HG03520 (cell line): Measurements from ENCODE around the gene HMGCR.

ENCODE experiments used
- ATAC-seq: cut with Tn5 transposase; IDR thresholded peaks from one replicate; pipeline ENCODE4 v1.9.1; 2021; ENCODE audit warnings: mild to moderate bottlenecking, moderate library complexity; ENCODE audit not compliant: unreplicated experiment

HMGCR gene

DNA sequence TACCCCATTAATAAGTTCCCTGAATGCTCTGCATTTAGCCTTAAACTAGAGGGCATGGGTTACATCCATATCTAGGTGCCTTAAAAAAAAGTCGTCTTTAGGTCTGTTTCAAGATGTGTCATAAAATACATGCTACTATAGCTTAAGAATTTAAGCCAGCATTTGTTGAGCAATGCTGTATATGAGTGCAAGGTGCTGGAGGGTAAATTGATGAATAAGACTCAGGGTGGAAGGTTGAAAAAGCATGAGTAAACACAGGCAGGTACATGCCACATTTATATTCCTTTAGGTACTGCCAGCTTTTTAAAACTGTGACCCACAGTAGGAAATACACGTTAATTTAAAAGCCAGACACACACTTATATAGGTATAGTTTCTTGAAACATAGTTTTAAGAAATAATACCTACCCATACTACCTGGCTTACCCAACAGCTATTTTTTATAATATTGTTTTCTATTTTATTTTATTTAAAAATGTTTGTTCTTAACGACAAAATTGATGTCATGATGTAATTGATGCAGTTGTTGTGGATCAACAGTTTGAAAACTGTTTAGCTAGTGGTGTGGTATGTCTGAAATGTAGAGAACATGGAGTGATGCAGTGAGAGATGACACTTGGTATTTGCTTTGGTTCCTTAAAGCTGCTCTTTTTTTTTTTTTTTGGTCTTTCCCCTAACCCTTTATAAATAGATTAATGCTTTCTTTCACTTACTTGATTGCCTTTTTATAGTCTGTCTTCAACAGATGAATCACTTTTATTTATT lies 3.9 kb downstream of the HMGCR start:
- no peak for ATAC-seq

DNA sequence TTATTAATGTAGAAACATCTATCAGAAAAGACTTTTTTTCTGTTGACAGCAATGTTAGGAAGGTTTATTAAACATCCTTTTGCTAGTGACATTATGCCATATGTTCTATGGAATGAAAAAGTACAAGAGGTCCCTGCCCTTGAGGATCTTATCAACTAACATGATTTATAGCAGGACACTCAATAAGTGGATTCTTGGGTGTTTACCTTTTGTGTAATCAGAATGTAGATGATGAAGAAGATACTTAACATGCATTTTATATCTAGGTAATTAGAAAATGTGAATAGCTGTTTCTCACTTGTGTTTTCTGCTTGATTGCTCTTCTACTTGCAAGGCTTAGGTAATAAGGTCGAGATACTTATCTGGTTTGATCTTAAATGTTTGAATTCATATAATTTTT lies 4.9 kb downstream of the HMGCR start:
- ATAC-seq: no peak

DNA sequence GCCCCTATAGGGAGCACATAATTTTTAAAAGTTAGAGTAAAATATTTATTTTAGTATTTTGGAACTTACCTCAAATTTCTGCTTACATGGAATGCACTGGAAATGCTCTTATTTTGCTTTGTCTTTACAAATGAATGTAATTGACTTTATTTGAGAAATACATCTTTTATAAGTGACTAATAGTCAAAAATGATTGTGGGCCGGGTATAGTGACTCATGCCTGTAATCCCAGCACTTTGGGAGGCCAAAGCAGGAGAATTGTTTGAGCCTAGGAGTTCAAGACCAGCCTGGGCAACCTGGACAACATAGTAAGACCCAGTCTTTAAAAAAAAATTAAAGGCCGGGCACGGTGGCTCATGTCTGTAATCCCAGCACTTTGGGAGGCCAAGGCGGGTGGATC lies 5.8 kb downstream of the HMGCR start:
- ATAC-seq: no peak

DNA sequence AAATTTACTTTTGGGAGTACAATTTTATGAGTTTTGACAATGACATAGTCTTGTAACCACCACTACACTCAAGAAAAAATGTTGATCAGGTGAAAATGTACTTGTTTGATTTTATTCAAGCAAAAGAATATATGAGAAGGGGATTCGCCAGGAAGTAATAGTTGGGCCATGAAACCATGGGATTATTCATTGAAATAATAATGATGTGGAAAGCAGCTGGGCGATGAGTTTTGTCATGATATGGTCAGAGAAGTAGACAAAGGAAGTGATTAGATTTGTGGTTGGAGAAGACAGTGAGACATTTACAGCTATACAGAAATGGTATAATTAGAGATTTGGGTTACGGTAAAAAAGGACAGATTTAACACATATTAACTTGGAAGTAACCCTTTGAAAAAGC lies 11.2 kb downstream of the HMGCR start:
- no peak for ATAC-seq

GRCh38 chr5:75349663-75350062 lies 12.6 kb downstream of the HMGCR start:
- ATAC-seq: no peak

DNA sequence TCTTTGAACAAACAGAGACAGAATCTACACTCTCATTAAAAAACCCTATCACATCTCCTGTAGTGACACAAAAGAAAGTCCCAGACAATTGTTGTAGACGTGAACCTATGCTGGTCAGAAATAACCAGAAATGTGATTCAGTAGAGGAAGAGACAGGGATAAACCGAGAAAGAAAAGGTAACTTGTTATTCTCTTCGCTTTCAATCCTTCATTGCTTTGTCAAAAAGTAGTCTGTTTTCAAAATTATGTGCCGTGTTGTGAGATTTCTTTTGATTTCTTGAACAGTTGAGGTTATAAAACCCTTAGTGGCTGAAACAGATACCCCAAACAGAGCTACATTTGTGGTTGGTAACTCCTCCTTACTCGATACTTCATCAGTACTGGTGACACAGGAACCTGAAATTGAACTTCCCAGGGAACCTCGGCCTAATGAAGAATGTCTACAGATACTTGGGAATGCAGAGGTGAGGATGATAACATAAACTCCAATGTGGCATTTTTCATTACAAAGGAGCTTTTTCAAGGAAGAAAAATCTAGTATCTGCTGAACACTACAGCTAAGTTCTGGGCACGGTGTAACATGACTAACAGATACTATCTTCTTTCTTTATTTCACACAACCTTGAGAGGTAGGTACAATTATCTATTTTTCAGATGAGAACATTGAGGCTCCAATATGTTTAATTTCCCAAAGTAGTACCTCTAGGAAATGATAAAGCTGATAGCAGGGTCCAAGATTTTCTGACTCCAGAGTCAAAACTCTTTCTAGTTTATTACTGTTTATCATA lies 14.3 kb downstream of the HMGCR start:
- ATAC-seq: no peak

DNA sequence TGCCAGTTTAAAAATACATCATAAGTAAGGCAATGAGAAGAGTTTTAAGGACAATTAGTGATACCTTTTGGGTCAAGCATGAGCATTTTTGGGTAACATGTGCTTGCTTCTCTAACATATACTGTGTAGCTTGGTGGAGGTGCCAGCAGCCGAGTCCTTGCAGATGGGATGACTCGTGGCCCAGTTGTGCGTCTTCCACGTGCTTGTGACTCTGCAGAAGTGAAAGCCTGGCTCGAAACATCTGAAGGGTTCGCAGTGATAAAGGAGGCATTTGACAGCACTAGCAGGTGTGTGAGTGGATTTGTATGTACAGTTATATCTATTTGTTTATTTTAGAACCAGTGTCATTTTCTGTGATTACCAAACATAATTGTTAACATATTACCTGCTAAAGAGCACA lies 18.2 kb downstream of the HMGCR start:
- ATAC-seq: no peak

DNA sequence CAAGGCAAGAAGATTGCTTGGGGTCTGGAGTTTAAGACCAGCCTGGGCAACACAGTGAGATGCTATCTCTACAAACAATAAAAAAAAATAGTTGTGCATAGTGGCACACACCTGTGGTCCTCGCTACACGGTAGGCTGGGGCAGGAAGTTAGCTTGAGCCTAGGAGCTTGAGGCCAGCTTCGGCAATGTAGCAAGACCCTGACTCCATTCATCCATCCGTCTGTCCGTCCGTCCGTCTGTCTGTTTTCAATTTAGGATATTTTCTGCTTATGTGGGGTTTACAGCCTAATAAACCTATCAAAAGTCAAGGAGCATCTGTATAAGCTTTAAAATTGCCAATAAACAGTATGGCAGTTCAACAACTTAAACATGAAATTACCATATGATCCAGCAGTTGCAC lies 19.7 kb downstream of the HMGCR start:
- no peak for ATAC-seq

GRCh38 chr5:75358117-75358516 lies 21.1 kb downstream of the HMGCR start:
- ATAC-seq: no peak

DNA sequence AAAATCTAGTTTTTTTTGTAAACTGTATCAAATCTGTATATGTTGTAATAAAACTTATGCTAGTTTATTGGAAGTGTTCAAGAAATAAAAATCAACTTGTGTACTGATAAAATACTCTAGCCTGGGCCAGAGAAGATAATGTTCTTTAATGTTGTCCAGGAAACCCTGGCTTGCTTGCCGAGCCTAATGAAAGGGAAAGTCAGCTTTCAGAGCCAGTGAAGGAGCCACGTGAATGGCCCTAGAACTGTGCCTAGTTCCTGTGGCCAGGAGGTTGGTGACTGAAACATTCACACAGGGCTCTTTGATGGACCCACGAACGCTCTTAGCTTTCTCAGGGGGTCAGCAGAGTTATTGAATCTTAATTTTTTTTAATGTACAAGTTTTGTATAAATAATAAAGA lies 24.3 kb downstream of the HMGCR start:
- no peak for ATAC-seq

DNA sequence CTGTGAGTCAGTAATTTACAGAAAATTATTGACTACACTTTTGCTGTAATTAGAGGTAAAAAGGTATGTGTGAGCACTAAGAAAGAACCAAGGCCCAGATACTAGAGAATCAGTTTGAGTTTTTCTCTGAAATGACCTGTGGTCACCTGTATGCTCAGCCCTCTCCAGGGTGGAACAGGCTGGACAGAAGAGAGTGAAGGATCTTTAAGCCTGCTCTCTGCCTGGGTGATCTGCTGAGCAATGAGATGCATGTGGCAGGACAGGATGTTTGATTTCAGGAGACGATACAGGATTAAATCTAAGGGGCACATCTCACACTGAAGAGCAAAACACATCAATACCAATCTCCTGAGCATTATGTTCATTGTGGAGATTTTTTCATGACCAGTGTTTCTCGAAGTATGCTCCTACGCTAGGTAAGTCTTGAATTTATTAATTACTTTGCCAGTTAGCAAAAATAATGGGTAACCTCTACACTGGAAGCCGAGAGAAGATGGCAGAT lies 25.5 kb downstream of the HMGCR start:
- ATAC-seq: no peak

- ATAC-seq: no peak
Measured at GRCh38 chr5:75363111-75363510, 26.1 kb downstream of the HMGCR start.

DNA sequence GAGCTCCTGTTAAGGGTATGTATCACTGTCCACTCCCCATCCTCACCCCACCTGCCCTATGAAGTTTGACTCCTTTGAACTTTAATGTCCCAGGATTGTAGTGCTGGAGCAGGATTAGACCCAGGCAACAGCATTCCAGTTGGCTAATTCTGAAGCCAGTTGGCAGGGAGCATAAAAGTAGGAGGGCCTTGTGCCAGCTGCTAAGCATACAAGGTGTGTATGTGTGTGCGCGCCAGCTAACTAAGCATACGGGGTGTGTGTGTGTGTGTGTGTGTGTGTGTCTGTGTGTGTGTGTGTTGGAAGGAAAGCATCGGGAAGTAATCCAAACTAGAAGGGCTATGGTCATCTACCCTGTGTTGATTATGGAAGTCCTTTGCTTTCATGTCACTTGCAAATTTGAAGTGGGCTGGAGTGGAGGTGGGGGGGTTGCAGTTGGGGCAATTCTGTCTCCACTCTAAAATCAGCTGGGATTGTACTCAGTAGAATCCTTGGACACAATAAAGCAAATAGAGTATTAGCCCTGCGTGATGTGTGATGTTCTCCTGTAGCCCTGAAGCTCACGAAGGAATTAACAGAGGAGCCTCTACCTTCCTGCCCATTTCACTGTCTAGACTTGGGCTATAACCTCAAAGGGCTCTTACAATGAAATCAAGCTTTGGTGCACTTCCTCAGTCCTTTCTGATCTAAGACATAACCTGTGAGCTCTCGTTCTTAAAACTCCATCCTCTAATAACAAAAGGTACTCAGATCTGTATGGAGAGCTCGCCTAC lies 26.9 kb downstream of the HMGCR start:
- ATAC-seq: no peak

DNA sequence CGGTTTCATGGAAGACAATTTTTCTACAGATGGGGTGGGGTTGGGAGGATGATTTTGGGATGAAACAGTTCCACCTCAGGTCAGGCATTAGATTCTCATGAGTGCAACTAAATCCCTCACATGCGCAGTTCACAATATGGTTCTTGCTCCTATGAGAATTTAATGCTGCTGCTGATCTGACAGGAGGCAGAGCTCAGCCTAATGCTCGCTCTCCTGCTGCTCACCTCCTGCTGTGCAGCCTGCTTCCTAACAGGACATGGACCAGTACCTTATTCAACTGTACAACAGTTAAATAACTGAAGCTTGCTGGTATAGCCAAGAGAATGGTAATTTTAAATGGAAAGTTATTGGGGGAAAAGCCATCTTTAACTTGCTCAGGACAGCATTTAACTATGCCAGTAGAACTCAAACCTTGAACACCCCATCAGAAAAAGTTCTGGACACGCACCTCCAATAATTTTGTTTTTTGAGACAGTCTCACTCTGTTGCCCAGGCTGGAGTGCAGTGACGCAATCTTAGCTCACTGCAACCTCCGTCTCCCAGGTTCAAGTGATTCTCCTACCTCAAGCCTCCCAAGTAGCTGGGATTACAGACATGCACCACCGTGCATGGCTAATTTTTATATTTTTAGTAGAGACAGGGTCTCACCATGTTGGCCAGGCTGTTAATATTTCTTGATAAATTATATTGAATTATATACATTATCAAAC lies 27.7 kb downstream of the HMGCR start:
- ATAC-seq: no peak

- no peak for ATAC-seq
Measured at GRCh38 chr5:75365740-75366139, 28.7 kb downstream of the HMGCR start.

GRCh38 chr5:75366787-75367186 lies 29.8 kb downstream of the HMGCR start:
- peak; percentile 65 for ATAC-seq

DNA sequence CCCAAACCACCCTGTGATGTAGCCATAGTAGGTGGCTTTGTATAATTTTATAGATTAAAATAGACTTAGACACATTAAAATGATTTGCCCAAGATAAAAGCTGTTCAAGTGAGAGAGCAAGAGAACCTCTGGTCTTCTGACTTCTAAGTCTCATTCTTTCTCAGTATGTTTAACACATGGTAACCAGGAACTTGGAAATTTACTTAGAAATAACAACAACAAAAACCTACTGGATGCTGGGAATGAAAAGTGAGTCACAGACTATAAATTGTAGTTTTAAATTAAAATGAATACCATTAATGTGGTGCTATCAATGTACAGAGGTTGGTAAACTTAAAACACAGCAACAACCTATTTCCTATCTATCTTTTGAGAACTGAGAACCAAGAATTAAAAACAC lies 30.4 kb downstream of the HMGCR start:
- no peak for ATAC-seq

DNA sequence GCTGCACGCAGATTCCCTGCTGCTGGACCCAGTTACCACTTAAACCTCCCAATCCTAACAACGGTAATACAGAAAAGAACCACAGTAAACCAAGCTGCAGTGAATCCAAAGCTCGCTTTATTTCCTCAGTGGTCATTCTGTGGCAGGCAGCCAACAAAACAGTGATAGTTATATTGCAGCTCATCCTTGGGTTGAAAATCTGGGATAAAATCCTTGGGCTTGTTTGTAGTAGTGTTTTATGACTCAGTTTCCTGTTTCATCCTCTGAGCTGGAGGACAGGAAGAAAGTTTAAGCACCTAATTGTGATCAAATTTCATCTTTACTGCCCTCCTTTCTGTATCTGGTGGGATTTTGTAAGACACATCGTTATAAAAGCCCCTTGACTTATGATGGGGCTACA lies 31.4 kb downstream of the HMGCR start:
- no peak for ATAC-seq

DNA sequence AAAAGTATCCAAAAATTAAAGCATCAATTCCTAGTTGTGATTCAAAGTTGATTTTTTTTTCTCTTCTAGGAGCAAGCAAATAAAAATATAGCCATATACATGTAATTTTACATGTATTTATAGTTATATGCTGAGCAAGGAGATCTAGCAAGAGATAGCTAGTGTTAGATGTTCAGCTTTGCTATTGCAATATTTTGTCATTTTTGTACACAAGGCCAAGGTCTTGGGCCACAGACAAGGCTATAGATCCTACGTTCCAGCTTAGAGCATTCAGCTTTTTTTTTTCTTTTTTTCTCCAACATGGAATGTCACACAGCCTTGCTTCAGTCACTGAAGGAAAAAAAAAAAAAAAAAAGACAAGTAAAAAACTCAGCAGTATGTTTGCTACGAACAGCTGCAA lies 36.8 kb downstream of the HMGCR start:
- ATAC-seq: no peak

- no peak for ATAC-seq
Measured at GRCh38 chr5:75374394-75374814, 37.4 kb downstream of the HMGCR start.

DNA sequence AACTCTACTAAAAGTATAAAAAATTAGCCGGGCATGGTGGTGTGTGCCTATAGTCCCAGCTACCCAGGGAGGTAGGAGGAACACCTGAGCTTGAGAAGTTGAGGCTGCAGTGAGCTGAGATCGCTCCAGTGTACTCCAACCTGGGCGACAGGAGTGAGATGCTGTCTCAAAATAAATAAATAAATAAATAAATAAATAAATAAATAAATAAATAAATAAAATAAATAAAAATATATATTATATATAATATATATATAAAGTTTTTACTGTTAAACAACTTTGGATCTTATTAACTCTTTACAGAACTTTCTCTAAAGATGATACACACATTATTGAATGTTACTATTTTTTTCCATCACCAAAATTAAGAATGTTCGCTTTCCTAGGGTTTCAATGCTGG lies 38.4 kb downstream of the HMGCR start:
- ATAC-seq: no peak
